Aortic smooth muscle cell (primary cell): ENCODE results near the gene DCAF8. TPM values are rescaled to one million over a fixed set of nuclear protein-coding genes. Genes with fewer than 3 reads are reported as not detected.

ENCODE experiments used
- total RNA-seq: library from RNA; depleted of rRNA; stranded (reverse); fragments of >200 nt; gene quantifications from 2 replicates; pipeline ENCODE4 v1.2.3, GENCODE V29; 2014

The DCAF8 gene
- 98.3 and 108 TPM in 2 replicates for total RNA-seq

DNA sequence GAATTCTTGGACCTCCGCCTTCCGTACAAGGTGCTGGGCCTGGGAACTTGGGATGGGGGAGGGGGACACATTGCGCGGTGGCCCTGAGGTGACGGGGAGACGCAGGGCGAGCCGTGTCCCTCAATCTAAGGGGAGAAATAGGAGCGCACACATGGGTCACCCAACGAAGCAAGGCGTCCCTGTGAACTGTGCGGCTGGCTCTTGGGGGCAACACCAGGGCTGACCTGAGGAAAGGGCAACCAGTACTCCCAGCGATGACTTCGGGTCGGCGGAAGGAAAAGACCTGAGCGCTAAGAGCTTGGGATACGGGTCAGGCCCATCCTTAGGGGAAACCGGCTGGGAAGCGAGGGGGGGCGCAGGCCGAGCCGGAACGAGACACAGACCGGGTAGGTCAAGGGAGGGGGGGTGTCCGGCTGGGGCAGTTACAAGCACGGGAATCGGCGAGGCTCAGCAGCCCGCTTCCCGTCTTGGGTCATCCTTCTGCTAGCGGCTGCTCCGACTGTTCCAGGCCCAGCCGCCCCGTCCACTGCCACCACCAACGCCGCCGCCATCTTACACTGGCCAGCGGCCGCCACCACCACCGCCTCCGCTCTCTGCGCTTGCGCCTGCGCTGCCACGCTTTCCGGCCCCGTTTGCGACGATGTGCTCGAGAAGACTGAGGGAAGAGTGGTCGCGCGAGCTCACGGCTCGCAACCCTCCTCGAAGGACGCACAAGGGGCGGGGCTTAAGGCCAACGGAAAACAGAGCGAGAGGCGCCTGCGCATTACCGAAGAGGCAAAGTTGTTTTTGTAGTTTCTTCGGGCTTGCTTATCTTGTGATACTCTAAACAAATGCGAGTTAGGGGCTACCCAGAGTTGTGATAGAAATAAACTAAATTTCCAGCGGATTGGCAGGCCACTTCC is at the start of gene DCAF8:
Gene DCAF8 (minus strand): TSS at position 657 of the 902 bp plus-strand sequence. CDS start 18,541 bp downstream, outside the sequence.

GRCh38 chr1:160284782-160285344 is 22.5 kb upstream of the DCAF8 start, which contains the start of gene PEX19:
PEX19 (minus strand) TSS chr1:160285133; CDS start chr1:160285124, 9 bp downstream.

GRCh38 chr1:160205242-160206035 is 56.9 kb downstream of the DCAF8 start, which contains the start of gene PEA15:
PEA15 (plus strand) TSS chr1:160205384; CDS start chr1:160211545, 6,161 bp downstream.

DNA sequence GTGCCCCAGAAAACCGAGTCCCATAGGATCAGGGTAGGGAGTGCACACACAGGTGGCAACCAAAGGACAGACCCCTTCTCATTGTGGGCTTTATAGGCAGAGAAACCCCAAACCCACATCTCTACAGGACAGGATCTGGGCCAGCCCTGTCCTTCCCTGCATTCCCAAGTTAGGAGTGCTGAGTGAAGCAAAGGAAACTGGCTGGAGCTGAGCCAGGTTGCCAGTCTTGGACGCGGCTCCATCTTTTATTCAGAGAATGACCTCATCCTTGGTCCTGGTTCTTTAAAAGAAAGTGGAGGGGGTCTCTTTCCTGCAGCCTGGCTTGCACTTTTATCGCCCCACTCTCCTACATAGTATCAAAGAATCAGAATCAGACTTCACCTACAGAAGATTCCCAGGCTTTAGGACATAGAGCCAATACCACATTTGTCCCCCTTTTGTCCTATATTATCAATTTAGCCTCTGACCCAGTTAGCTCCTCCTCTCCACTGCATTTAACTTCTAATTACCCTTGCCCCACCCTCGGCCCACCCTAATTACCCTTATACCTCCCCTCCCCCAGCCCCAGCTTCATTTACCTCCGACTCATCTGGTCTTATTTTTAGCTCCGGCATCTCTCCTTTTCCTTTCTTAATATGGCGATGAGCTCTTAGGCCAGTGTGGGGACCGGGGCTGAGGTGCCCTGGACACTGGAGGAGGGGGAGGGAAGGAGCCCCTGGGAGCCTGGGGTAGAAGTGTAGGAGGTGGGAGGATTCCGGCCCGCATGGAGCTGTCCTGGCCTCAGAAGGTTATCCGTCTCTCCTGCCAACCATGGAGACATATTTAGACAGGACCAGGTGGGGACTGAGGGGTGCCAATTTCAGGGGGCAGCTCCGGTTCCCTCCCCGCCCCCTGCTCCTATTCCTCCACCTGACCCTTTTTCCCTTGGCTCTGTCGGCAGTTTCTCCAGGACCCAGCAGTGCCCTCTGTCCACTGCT is 72.4 kb downstream of the DCAF8 start, which contains the start of gene CASQ1:
Gene CASQ1 (plus strand): TSS at position 927 of the 977 bp plus-strand sequence. CDS start 177 bp downstream, outside the sequence.

Other genes starting within 250 kb of the DCAF8 start
- gene PIGM, start 230.6 kb downstream of the DCAF8 start, total RNA-seq = 5.3 and 6.1 TPM in 2 replicates
- gene KCNJ10, start 192.4 kb downstream of the DCAF8 start, total RNA-seq = not detected in 2 replicates
- gene KCNJ9, start 181.0 kb downstream of the DCAF8 start, total RNA-seq = under 0.01 and 0.06 TPM in 2 replicates
- gene IGSF8, start 163.9 kb downstream of the DCAF8 start, total RNA-seq = 29.0 and 30.9 TPM in 2 replicates
- gene ATP1A2, start 146.8 kb downstream of the DCAF8 start, total RNA-seq = under 0.01 and 0.31 TPM in 2 replicates
- not detected in 2 replicates for gene ATP1A4, start 110.9 kb downstream of the DCAF8 start, total RNA-seq
- 0.26 and 0.50 TPM in 2 replicates for gene CASQ1, start 72.0 kb downstream of the DCAF8 start, total RNA-seq
- gene PEA15, start 57.2 kb downstream of the DCAF8 start, total RNA-seq = 112 and 136 TPM in 2 replicates
- 43.6 and 53.8 TPM in 2 replicates for gene PEX19, start 22.6 kb upstream of the DCAF8 start, total RNA-seq
- 365 and 405 TPM in 2 replicates for gene COPA, start 80.7 kb upstream of the DCAF8 start, total RNA-seq
- gene NCSTN, start 80.8 kb upstream of the DCAF8 start, total RNA-seq = 86.9 and 87.2 TPM in 2 replicates
- under 0.01 TPM in 1 of 2 replicates, not detected in the other for gene NHLH1, start 104.5 kb upstream of the DCAF8 start, total RNA-seq
- not detected in 2 replicates for gene VANGL2, start 138.0 kb upstream of the DCAF8 start, total RNA-seq